NCI-H146 (cell line): ENCODE data around the gene TRIP4.
"Not testable (repeated sequence)": the region's sequence is repeated elsewhere in the genome, so short reads cannot be mapped to it uniquely, and the experiment has no call there.

Source experiments
- DNase-seq: peaks from one replicate; lab custom pipeline; 2025; lab: John Stamatoyannopoulos, UW

The TRIP4 gene

DNA sequence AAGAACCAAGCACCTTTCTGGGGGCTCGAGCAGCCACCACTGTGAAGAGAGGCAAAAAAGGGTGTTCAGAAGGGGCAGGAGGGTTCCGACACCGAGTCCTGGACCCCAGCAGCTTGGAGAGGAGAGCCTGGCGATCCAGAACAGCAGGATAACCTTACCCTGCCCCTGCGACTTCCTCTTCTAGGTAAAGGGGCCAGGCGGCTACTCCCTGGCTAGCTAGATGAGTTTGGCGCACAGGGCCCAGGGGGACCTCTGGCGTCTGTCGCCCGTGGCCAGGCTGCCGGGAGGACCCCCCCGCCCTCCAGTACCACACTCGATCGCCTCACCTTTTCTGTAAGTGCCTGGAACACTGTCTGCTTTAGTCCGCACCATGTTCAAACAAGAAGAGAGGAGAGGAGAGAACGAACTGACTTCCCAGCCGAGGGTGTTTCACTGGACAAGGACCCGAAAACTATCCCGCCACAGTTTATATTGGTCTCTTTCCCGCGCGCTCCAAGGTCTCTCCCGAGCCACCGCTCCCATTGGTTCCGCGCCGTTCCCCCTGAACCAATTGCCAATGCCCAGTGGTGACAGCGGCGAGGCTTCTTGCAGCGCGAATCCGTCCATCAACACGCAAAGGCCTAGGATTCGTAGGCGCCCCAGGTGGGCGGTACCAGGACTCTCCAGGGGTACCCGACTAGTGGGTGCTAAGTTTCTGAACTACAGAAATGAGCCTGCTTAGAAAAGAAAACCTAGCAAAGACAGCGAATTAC is 6.5 kb upstream of the TRIP4 start, which contains the start of gene PCLAF:
Gene PCLAF, minus strand, starts transcription at position 442 of the 752 bp plus-strand sequence. Its CDS starts 70 bp downstream, at position 372.
- peak; percentile 90 for DNase-seq

DNA sequence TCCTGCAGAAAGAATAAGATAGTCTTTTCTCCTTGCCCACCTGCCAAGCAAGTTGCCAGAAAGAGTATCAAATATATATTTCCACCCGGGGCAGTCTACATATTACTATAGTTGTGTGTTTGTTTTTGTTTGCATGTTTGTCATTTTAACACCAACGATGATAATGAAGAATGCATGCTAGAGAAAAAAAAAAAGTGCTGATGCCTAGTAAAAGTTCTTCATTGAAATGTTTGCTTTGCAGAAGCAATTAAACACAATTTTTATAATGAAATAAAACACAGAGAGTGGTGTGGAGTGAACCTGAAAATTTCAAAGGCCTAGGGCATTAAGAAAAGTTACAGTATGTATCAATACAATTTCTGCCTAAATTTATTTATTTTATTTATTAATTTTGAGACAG is 3.9 kb upstream of the TRIP4 start:
- no peak for DNase-seq

DNA sequence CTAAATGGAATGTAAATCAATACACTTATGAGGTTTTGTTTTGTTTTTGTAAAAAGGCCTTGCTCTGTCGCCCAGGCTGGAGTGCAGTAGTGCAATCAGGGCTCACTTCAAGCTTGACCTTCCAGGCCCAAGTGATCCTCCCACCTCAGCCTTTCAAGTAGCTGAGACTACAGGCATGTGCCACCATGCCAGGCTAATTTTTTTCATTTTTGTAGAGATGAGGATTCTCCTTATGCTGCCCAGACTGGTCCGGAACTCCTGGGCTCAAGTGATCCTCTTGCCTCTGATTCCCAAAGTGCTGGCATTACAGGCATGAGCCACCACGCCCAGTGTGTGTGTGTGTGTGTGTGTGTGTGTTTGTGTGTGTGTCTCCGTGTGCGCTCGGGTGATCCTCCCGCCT is 1.3 kb upstream of the TRIP4 start:
- DNase-seq = no peak

DNA sequence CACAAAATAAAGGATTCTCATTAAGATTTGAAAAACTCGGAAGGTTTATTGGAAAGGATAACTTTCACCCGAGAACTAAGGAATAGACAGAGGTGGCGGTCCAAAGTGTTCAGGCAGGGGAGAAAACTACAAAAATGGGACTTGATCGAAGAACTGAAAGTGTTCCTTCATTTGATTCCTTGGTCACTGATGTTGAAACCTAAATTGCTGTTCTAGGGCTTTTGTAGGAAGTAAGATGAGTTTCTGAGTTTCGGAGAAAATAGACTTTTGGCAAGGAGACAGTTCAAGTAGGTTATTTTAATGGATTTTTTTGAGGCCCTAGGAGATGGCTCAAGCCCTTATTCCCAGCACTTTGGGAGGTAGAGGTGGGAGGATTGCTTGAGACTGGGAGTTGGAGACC is 1.4 kb downstream of the TRIP4 start:
- no peak for DNase-seq

DNA sequence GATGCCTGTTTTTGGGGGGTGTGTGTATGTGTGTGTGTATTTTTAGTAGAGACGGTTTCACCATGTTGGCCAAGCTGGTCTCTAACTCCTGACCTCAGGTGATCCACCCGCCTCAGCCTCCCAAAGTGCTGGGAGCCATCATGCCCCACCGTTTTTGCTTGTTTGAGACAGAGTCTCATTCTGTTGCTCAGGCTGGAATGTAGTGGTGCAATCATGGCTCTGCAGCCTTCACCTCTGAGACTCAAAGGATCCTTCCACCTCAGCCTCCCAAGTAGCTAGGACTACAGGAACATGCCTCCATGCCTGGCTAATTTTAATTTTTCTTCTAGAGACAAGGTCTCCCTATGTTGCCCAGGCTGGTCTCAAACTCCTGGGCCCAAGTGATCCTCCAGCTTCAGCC is 4.8 kb downstream of the TRIP4 start:
- not testable (repeated sequence) for DNase-seq

DNA sequence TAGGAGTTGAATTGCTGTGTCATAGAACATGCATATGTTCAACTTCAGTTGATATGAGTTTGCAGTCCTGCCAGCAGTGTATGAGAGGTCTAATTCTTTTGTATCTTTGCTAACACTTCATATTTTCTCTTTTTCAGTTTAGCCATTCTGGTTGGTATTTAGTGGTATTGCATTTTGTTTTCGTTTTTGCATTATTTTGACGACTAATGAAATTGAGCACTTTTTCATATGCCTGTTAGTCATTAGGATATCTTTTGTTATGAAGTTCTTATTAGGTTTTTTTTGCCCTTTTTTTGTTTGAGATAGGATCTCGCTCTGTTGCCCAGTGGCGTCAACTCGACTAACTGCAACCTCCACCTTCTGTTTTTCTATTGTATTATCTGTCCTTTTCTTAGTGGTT is 9.2 kb downstream of the TRIP4 start:
- DNase-seq = no peak

DNA sequence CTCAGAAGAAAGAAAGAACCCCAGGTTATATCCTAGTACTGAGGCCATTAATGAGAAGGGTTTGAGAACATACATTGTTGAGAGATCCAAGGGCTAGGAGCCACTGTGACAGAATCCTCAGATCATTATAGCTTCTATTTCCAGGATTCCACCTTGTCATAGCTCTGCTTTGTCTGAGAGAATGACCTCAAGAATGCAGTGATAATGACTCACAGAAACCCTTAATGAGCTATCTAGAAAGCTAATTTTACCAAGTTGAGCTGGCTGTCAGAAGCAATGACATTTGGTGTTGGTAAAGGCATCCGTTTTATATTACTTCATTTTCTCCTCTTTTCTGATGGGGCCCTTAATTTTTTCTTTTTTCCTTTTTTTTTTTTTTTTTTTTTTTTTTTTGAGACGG is 10.9 kb downstream of the TRIP4 start:
- DNase-seq = no peak

DNA sequence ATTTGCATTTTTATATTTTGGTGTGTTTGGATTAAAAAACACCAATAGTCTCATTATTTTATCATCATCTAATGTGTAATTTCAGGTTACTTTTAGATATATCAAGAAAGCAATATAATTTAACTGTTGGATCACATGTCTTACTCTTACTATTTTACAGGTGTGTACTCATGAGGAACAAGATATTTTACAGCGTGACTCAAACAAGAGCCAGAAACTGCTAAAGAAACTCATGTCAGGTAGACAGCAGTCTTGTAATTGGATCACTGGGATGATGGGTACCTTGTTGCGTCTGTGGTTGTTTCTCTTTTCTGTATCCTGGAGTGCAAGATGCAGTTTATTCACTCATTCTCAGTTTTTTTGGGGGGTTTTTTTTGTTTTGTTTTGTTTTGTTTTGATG is 12.9 kb downstream of the TRIP4 start:
- no peak for DNase-seq

DNA sequence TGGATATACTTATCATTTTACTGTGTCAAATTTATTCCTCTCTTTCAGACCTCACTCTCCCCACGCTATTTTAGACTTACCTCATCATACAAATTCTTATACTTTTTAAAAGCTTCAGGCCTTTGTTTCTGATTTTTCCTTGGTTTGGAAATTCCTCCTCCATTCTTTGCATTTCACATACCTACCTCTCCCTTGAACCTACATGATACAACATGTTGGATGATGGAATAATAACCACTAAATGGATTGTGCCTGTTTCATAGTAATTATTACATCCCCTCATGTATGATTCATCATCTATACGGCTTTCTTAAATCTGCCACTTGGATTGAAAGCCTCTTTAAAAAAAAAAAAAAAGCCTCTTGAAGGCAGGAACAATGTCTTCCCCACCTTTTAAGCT is 24.6 kb downstream of the TRIP4 start:
- DNase-seq = no peak

DNA sequence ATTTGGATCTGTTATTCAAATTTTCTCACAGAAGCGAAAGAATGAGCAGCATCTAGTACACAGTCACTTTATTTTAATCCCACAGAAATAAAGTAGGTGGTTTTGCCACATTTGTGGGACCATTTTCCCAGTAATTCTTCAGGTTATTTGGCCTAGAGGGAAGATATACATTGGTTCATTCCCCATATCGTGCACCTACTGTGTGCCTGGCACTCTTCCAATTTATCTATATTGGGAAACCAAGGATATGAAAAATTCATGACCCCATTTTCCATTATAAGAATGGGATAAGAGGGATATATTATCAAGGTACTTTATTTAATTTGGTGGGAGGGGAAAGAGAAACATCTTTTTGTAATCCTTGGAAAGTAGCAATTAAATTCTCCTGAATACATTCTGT is 35.1 kb downstream of the TRIP4 start:
- DNase-seq = no peak

DNA sequence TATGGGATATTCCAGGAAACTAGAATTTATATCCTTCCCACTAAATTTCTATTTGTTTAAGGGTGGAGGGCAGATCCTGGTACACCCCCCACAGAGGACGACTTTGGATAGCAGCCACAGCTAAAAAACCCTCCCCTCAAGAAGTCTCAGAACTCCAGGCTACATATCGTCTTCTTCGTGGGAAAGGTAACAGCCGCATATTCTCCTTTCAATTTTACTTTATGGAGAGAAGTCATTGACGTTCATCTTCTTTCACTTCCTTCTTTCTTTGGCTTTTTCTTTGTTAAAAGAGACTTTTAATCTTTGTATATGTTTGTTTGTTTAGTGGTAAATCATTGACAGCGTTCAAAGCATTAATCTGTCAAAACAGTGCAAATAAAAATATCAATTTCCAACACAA is 36.3 kb downstream of the TRIP4 start:
- no peak for DNase-seq

DNA sequence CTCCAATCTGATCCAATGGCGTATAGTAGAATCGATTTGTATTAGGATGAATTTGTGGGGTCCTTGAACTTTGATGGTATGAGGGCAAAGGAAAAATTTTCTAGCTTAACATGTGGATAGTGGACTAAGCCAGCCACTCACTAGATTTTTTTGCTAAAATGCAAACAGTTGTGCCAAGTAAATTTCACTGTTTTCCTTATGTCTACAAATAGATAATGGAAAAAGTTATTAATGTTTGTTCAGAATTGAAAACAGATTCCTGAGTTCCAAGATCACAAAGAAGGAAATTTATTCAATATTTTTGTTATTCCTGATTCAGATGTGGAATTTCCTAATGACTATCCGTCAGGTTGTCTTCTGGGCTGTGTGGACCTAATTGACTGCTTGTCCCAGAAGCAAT is 37.6 kb downstream of the TRIP4 start:
- DNase-seq = no peak

DNA sequence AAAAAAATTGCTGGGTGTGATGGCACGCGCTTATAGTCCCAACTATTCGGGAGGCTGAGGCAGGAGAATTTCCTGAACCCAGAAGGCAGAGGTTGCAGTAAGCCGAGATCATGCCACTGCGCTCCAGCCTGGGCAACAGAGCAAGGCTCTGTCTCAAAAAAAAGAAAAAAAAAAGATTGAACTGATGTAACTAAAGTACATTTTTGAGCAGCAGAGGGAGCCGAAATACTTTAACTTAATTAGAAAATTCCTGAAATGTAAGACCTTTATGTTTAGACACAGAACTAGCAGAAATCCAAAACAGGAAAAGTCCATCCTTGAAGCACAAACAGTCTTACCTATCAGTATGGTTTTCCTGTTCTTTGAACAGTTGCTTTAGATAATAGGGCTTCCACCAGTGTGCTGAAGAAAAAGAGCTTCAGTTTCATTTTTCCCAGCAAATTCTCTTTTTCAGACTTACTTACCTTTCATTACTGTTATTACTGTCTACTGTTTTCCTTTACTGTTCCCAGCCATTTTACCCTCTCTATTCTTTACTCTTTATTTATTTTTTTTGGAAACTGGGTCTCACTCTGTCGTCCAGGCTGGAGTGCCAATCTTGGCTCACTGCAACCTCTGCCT is 39.3 kb downstream of the TRIP4 start:
- DNase-seq = no peak

DNA sequence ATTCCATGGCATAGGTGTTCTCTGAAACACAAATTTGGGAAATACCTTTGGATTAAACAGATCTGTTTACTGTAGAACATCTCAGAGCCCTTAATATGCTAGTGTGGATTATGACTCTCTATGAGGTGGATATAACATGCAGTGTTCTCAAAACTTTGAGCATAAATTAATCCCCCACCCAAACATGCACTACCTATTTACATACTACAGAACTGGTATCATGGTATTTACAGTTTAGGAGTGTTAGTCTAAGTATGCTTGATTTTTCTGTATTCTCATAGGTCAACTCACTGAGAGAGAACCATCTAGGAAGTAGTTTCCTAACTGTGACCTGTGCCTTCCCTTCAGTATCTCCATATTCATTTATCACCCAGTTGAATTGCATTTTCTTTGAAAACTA is 41.8 kb downstream of the TRIP4 start:
- DNase-seq = no peak

DNA sequence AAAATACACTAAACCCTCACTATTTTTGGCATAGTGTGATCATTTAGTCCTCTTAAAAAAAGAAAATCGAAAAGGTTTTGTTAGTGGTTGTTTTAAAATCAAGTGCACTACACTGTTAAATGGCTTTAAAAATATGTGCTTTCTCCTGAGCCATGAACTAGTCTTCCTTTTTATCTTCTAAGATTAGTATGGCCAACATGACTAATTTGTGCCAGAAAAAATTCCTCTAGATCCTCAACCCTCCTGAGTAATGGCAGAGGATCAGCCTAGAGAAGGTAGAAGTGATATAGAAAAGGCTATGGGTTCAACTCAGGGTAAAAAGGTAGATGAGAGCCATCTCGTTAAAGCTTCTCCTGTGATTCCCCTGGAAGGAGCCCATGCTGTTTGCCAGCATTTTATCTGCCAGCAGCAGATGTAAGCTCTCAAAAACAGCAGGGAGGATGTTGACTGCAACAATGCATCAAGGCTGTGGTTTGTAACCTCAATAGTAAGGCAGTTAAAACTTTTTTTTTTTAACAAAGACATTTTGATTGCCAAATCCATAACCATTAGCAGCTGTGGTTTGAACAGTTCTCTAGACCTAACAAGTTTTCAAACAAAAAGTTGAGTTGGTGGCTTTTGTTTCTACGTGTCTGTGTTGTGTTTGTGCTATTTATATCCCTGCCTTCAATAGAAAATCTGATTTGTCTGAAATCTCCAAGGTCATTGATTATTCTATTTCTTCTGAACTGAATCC is 42.5 kb downstream of the TRIP4 start:
- peak; percentile 51 for DNase-seq

DNA sequence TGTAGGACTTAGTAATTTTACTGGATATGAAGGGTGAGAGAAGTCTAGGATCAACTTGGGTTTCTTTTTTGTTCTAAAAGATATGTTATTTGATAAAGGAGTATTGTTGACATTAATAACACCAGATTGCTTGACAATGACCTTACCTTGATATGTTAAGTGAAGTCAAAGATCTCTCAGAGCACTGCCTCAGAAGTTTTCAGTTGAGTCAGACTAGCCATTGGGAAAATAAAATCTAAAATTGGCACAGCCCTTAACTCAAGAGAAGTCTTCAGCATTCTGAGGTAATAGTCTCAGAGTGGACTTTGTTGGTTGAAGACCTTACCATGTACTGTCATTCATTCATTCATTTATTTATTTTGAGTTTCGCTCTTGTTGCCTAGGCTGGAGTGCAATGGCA is 50.3 kb downstream of the TRIP4 start:
- DNase-seq = no peak

DNA sequence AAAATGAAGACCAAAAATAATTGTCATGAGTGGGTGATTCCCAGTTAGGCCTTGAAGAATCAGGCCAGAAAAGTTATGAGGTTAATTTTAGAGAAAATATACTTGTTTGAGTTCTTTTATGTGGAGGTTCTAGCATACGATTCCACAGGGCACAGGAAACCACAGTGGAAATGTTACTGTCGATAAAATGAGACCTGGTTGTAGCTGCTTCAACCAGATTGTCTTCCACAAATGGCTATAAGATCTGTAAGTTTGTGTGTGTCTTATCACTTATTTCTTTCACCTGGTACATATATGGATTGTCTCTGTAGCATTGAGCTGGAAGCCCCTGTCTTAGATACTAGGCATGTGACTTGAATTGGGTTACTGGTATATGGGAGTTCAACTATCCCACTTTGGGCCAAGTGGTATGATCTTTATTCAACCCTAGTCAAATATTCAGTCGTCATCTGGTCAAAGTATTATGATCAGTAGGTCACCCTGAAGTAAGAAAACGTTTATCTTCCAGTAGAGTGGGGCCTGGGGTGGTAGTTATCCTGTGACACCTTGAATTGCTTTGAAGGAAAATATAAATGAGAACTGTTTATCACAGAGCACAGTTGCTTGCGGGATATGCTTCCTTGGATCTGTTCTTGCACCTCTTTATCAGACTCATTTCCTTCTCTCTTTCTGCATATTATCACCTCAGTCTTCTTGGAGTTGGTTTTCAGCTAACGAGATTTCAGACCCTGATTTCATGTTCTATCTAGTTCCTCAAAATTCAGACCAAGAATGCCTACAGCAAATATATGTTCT is 51.2 kb downstream of the TRIP4 start:
- no peak for DNase-seq

DNA sequence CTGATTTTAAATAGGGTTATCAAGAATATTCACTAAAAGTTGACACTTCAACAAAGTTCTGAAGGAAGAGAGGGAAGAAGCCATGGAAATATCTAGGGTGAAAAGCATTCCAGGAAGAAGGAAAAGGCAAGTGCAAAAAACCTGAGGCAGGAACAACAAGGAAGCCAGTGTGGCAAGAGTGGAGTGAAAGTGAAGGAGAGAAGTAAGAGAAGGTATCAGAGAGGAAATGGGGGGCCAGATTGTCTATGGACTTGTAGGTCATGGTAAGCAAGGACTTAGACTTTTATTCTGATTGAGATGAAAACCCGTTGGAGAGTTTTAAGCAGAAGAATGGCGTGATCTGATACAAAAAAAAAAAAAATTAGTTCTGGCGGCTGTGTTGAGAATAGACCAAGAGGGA is 54.2 kb downstream of the TRIP4 start:
- DNase-seq = no peak

DNA sequence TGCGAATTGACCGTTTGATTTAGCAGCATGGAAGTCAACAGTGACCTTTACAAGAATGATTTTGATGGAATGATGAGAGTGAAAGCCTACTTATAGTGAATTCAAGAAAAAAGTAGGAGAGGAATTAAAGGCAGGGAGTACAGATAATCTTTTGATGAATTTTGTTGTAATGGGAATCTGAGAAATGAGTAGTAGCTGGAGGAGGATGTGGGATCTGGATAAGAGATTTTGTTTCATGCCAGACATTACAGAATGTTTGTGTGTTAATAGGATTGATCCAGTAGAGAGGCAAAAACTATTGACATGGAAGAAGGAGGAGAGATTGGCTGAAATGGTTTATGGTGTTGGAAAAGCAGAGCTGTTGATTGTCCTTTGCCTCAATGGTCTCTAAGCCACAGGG is 55.4 kb downstream of the TRIP4 start:
- no peak for DNase-seq

DNA sequence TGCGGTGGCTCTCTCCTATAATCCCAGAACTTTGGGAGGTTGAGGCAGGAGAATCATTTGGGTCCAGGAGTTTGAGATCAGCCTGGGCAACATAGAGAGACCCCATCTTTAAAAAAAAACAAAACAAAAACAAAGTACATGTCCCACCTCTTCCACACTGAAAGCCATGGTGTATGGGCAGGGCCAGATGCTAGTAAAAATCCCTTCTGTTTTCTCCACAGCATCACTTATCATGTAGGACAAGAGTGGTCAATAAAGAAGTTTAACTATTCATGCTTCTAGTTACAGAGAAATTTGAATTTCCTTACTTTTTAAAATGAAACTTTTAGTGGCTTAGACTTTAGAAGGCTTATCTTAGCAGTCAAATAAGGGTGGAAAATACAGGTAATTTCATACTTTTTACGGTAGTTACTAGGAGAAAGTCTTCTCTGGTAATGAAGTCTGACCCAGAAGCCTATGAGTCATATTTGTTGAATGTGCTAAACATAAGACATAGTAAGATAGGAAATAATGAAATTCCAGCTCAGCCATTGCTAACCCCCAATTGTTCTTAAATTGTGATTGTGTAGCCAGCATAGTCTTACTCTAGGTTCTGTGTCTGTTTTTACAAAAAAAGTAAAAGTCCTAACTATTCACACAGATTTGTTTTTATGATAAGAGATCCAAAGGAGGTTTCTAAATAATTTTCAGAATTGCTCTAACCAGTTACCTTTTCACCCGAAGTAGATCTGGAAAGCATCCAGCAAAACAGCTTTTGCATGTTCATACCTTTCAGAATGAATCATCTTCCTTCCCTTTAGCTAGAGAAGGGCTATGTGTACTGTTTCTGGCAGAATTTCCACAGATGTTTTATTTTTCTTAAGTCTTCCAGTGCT is 56.3 kb downstream of the TRIP4 start:
- DNase-seq = no peak

DNA sequence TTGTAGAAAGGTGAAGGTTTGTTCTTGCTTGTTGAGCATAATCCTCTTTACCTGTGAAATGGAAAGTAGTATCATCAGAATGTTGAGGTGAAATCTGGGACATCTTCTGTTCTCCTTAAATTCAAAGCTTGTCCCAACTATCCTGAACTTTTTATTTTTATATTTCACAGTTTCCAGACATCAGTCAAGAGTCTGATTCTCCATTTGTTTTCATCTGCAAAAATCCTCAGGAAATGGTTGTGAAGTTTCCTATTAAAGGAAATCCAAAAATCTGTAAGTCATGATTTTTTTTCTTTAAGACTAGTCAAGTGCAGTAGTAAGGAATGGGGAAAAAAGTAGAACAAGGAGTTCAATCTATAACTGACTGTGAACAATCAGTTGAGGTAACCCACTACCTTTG is 57.2 kb downstream of the TRIP4 start:
- no peak for DNase-seq
